Omental fat pad (tissue), 4 donors: Measurements from ENCODE around the gene LTB. TPM values are rescaled to one million over a fixed set of nuclear protein-coding genes. Genes with fewer than 3 reads are reported as not detected.

Experiments used
- ATAC-seq: fragments of 150-250 bp; one replicate; pipeline ENCODE4 v1.9.1; 2016; ENCODE audit warnings: mild to moderate bottlenecking, moderate library complexity; ENCODE audit not compliant: low FRiP score
- DNase-seq: peaks from one replicate; pipeline ENCODE4 v3.0.0-alpha.2; 2019; ENCODE audit warnings: low spot score
- total RNA-seq, 4 donors: library from RNA; depleted of rRNA; stranded (reverse); fragments of >200 nt; gene quantifications; one replicate each; pipeline ENCODE4 v1.1.0, GENCODE V29; 2016
- TF ChIP-seq, protein P1 (sequence below), 3 donors: fragments of 450-650 bp; IDR thresholded peaks; one replicate each; pipeline ENCODE4 v1.5.1; 2016 to 2017; ENCODE audit warnings: antibody characterized with exemption in 3 of 3, mild to moderate bottlenecking in 3 of 3, moderate library complexity in 2 of 3

Gene LTB
- total RNA-seq, 4 donors from 2014 or later = 0.72 to 5.5 (median 1.9) TPM

DNA sequence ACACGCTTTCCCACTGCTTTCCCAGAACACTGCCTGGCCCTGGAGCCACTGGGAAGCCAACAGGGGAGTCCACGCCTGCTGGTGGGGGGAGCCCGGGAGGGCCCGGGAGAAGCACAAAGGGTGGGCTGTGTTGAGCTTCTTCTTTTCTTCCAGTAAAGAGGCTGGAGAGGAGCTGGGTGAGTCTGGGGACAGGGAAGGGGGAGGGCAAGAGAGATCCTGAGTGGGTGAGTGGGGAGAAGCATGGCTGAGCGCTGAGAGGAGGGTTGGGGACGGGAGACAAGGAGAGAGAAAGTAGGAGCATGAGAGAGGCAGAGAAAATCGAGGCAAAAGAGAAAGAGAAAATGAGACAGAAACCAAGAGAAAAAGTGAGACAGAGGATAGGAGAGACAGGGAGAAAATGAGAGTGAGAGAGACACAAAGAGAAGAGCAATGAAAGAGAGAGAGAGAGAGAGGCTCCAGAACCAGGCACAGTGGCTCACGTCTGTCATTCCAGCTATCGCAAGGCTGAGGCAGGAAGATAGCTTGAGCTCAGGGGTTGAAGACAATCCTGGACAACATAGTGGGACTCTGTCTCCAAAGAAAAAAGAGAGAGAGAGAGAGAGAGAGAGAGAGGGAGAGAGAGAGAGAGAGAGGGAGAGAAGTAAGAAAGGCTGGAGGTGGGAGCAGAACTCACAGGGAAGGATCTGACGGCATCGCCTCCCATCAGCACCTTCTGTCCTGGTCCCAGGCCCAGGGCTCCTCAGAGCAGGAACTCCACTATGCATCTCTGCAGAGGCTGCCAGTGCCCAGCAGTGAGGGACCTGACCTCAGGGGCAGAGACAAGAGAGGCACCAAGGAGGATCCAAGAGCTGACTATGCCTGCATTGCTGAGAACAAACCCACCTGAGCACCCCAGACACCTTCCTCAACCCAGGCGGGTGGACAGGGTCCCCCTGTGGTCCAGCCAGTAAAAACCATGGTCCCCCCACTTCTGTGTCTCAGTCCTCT is 5.9 kb upstream of the LTB start:
- DNase-seq = no peak
- no peak for ATAC-seq
- TF ChIP-seq, protein P1, sequence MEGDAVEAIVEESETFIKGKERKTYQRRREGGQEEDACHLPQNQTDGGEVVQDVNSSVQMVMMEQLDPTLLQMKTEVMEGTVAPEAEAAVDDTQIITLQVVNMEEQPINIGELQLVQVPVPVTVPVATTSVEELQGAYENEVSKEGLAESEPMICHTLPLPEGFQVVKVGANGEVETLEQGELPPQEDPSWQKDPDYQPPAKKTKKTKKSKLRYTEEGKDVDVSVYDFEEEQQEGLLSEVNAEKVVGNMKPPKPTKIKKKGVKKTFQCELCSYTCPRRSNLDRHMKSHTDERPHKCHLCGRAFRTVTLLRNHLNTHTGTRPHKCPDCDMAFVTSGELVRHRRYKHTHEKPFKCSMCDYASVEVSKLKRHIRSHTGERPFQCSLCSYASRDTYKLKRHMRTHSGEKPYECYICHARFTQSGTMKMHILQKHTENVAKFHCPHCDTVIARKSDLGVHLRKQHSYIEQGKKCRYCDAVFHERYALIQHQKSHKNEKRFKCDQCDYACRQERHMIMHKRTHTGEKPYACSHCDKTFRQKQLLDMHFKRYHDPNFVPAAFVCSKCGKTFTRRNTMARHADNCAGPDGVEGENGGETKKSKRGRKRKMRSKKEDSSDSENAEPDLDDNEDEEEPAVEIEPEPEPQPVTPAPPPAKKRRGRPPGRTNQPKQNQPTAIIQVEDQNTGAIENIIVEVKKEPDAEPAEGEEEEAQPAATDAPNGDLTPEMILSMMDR (IDR thresholded peaks at IDR 0.05) = no peak

DNA sequence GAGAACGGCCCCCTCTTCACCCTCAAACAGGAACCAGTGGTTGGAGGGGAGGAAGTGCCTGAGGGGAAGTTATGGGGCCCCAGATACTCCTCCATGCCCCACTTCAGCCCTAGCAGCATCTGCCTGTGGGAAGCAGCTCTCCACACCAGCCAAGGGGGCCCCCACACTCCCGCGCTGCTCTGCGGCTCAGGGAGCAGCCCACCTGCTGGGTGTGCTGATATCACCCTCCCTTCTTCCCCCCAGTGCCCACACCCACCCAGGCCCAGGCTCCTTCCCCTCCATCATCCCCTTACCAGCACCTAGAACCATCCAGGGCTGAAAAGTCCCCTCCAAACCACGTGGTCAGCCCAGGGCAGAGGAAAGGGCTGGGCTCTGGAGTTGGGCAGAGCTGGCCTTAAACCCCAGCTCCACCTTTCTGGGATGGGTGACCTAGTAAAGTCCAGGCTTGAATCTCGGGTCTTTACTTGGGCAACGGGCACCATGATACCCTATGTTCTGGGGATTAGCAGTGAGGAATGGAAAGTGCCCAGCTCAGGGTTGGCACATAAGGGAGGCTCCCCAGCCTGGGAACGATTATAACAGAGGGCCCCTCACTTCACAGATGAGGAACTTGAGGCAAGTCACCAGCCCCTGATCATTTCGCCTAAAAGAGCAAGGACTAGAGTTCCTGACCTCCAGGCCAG is 4.5 kb upstream of the LTB start:
- ATAC-seq = no peak
- TF ChIP-seq, protein P1 (IDR thresholded peaks at IDR 0.05) = no peak
- DNase-seq = no peak

DNA sequence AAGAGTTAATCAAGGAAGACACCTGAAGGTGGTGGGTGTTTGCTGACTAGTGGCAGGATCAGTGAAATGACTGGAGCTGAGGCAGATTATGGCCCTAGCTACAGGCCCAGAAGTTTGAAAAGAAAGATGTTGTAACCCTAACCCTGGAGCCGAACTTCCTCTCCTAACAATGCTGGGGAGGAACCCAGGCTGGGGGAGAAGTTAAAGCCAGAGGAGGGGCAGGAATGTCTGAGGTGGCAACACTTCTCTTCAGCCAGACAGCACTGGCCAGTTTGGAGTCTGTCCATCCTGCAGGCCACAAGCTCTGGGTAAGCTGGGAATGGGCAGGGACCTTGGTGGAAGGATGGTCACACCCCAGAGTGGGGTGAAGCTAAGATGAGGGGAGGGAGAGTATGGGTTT is 3.8 kb upstream of the LTB start, which contains the start of gene LST1:
Gene LST1 (plus strand): TSS at position 270 of the 400 bp plus-strand sequence. CDS start 1,023 bp downstream, outside the sequence.
- TF ChIP-seq, protein P1 (IDR thresholded peaks at IDR 0.05) = no peak
- no peak for DNase-seq
- ATAC-seq = no peak

GRCh38 chr6:31585491-31585890 is 3.3 kb upstream of the LTB start:
- DNase-seq (no peak), ATAC-seq (no peak)
- TF ChIP-seq, protein P1 (IDR thresholded peaks at IDR 0.05) = no peak

DNA sequence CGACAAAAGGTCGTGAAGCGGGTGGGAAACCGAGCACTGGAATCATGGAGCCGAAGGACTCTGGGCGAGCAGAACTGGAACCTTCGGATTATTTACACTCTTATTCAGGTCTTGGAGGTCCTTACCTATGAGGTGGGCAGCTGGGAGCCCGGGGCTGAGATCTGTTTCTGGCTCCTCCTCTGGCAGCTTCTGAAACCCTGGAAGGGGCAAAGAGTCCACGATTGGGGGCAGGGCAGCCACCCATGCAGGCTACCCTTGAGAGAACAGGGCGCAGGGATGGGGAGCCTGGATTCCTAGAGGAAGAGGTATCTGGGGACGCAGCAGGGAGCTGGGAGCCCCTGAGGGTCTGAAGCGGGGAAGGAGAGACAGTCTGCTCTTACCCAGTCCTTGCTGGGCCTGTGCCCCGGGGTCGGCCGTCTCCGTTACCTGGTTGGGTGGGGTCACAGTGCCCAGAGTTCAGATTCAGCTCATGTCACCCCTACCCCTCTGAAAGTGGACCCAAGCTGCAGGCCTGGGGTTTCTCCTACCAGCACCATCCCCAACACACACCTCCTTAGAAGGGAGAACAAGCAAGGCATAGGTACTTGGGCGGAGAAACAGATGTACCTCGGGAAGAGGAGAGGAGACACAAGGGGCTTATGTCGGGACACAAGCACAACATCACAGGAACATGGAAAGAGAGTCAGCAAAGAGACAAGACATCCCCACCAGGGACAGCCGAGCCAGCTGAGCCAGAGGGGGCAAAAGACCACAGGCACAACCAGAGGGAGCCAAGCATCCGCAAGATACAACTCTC is 592 bp downstream of the LTB start:
- ATAC-seq = no peak
- no peak for DNase-seq
- TF ChIP-seq, protein P1 (IDR thresholded peaks at IDR 0.05) = no peak

DNA sequence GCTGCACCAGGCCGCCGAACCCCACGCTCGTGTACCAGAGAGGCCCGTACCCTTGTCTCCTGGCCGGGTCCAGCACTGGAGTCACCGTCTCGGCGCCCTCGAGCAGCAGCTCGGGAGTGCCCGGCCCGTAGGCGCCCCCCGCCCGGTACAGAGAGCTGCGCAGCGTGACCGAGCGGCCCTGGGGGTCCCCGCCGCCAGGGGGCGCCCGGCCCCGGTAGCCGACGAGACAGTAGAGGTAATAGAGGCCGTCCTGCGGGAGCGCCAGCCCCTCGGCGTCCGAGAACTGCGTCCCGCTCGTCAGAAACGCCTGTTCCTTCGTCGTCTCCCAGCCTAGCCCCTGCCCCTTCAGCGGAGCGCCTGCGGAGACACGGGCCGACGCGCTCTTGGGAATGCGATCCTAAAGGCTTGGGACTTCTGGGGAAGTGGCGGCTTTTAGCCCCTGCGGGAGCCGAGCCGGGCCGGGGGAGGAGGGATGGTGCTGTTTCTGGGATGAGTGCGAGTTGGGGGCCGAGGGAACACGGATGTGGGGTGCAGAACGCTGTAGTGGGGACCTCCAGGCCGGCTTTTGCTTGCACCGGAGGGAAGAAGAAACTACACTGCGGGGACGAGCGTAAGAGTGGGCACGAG is 1.3 kb downstream of the LTB start:
- ATAC-seq (peak; percentile 97), DNase-seq (peak; percentile 75)
- TF ChIP-seq, protein P1 (IDR thresholded peaks at IDR 0.05) = peak in 2 of 3 donors; percentile 74 to 78
